GM18502 (cell line): Measurements from ENCODE around the gene GIMAP2.
"Not testable (repeated sequence)": the region's sequence is repeated elsewhere in the genome, so short reads cannot be mapped to it uniquely, and the experiment has no call there.

ENCODE experiments used
- ATAC-seq: cut with Tn5 transposase; IDR thresholded peaks from one replicate; pipeline ENCODE4 v1.9.1; 2021; ENCODE audit warnings: mild to moderate bottlenecking; ENCODE audit not compliant: unreplicated experiment, poor library complexity

The GIMAP2 gene

DNA sequence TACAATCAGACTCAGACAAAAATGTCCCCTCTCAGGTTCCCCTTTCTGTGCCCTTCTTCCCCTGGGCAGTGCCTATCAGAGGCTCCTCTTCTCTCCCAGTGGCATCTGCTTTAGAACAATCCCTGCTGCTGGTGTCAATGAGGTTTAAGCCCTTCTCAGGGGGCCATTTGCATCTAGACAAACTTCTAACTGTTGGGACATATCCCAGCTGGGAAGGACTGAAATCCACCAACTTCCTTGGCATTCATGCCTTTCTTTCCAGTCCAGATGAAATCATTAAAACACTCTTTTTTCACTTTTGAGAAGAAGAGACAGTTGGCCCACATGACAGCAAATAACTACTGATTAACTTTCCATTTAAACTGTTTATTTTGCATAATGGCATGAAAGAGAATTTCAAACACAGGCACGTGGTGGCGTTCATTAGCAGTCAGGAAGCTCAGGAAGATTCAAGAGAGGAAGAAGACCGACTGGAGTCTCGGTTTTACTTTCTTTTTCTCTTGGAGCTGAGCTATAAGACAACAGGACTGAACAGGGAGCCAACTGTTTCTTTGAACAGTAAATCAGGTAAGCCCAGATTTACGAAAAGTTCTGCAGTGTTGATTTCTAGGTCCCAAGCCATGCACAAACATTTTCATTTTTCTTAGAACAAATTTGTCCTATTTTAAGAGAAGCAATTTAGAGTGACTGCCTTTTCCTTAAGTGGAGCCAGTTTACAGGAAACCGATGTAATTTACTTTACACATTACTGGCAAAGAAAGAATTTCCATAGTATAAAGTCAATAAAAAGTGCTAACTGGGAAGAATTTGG is at the start of gene GIMAP2:
Gene GIMAP2 (plus strand): TSS at position 488 of the 811 bp plus-strand sequence. CDS start 1,354 bp downstream, outside the sequence.
- ATAC-seq: peak; percentile 93

DNA sequence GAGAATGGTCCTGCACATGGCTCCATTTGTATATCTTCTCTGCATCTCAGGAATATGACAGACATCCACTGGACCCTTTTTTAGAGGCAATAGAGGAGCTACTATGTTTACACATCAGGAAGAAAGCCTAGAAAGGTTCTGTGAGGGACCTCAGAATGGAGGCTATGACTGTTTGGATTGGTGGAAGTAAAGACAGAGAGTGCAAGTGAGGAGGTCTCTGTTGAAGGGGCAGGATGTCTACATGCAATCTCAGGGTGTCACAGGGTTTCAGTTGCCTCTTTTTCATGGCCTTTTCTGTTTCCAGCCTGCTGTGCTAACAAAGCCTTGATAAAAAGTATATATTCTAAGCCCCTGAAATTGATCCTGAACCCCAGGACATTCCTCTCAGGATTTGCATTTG is 43.7 kb upstream of the GIMAP2 start:
- no peak for ATAC-seq

DNA sequence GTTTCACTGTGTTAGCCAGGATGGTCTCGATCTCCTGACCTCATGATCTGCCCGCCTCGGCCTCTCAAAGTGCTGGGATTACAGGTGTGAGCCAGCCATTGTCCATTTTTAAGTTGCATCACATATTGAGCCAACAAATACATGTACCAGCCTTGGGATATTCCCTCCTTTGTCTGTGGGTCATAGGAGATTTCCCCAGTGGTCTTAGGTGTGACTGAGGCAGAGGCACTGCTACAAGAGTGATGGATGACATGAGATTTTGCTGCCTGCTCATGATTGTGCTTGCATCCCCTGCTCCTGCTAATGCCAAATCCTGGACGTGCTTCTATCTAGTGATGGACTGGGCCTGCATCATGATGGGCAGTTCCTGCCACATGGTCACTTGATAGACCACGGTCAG is 42.6 kb upstream of the GIMAP2 start:
- no peak for ATAC-seq

DNA sequence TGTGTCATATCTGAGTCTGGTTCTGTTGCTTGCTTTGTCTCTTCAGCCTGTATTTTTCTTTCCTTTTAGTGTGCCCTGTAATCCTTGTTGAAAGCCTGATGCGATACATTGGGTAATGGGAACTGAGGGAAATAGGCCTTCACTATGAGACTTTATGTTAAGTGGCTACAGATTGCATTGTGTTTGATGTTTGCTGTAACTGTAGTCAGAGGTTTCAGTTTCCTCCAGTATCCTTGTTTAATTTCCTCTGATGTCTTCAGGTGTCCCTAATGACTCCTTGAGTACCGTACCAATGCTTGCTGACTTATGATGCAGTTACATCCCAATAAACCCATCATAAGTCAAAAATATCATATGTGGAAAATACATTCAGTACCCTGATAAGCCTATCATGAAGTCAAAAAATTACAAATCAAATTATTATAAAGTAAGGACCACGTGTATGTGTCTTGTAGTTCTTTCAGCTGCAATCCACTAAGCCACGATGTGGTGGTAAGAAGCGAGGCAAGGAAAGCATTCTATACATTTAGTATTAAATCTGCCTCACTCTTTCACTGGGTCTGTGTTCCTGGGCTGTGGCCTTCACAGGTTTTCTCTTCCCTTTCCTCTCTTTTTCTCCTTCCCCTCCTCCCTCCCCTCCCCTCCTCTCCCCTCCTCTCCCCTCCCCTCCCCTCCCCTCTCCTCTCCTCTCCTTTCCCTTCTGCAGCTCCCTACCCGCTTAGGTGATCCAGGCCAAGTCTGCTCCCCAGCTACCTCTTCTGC is 40.1 kb upstream of the GIMAP2 start:
- no peak for ATAC-seq

GRCh38 chr7:150648353-150649079 is 37.0 kb upstream of the GIMAP2 start:
- no peak for ATAC-seq

DNA sequence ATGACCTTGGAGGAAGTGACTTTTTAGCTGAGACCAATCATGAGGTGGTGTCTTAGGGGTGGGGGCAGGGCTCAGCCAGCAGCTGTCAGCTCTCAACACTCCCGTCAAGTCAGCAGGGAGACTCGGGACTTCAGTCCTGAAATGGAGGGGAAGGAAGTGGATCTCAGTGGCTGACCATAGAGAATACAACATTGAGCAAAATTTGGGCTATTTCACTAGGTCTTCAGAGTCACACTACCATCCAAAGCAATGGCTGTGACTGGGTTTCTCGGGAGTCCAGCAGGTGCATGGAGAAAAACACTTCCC is 36.5 kb upstream of the GIMAP2 start:
- no peak for ATAC-seq

DNA sequence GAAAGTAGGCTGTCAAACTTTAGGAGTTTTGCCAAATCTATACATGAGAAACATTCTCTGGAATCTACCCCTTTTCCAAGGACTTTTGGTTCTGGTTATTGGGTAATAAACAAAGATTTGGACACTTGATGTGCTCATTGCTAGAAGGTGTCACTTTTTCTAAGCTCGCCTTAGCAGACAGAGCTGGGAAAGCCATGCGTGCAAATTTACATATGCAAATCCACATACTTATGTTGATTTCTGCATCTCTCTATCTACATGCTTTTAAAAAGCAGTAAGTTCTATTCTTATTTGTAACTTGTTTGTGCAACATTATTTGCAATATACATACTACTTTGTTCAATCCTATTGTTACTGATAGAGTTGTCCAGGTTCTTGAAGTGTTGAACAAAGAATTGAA is 30.8 kb upstream of the GIMAP2 start:
- no peak for ATAC-seq

DNA sequence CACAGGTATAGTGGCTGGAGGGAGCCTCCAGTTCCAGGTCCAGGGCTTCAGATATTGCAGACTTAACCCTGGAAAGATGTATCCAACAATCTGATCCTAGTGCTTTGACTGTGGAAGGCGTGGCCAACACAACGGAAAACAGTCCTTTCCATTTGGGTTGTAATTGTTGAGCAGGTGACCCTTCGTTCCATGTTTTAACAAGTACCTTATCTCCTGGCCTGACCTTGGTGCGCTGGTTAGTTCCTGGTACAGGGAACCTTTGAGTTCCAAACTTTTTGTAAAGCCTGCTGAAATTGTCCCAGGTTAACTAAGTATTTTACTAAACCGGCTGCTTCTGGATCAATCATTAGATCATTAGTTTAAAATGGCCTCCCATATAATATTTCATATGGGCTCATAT is 29.5 kb upstream of the GIMAP2 start:
- ATAC-seq: no peak

DNA sequence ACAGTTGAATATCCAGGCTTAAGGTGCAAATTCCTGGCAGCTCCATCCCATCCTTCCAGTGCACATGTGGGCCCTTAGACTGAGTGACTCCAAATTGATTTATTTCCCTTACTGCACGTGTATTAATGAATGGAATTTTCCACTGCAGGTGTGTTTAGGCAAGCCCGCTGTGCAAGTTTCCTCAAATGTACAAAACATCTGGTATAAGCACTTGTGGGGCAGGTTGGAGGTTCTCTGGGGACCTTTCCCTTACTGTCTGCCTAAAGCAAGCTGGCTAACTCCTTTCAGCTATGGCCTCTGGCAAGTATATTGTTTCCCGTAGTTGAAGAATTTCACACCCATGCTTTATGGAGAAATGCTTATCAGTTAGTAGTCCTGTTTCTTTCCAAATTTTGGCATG is 28.0 kb upstream of the GIMAP2 start:
- ATAC-seq: no peak

- no peak for ATAC-seq
Measured at GRCh38 chr7:150660939-150661613, 24.4 kb upstream of the GIMAP2 start.

- ATAC-seq: not testable (repeated sequence)
Measured at GRCh38 chr7:150662821-150663220, 22.7 kb upstream of the GIMAP2 start.

- peak; percentile 32 for ATAC-seq
Measured at GRCh38 chr7:150663802-150664494, 21.6 kb upstream of the GIMAP2 start.

- no peak for ATAC-seq
Measured at GRCh38 chr7:150665089-150665748, 20.3 kb upstream of the GIMAP2 start.

DNA sequence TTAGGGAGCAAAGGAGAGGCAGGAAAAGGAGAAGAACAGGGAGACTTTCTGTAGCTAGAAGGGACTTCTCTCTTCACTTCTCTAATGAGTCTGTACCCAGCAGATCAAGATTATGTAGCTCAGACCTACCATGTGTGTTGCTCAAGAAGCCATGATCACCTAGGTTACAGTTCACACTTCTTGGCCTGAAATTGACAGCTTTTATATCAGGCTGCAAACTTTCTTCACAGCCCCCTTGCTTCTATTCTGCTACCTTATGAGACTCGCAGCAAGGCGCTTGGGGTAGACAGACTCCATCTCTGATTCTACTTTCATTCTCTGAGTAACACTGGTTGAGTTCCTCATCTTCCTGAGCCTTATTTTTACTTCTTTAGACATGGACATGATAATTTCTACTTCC is 19.6 kb upstream of the GIMAP2 start:
- ATAC-seq: no peak

- no peak for ATAC-seq
Measured at GRCh38 chr7:150666412-150666811, 19.1 kb upstream of the GIMAP2 start.

- ATAC-seq: peak; percentile 77
Measured at GRCh38 chr7:150668472-150668911, 17.0 kb upstream of the GIMAP2 start.

DNA sequence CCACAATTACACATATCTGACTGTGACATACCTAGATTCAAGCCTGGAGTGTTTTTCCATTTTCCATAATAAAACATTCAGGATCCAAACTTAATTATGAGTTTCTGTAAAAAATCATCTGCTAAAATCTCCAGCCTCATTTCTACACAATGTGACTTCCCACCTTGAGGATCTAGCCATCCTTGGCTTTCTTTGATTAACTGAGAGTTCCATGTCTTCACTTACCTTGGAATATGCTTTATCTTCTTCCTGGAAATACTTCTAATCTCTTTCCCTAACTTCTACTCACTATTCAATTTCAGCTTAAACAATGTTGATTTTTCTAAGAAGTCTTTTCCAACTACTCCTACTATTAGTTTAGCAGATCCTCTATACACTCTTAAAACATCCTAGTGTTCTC is 16.5 kb upstream of the GIMAP2 start:
- no peak for ATAC-seq

DNA sequence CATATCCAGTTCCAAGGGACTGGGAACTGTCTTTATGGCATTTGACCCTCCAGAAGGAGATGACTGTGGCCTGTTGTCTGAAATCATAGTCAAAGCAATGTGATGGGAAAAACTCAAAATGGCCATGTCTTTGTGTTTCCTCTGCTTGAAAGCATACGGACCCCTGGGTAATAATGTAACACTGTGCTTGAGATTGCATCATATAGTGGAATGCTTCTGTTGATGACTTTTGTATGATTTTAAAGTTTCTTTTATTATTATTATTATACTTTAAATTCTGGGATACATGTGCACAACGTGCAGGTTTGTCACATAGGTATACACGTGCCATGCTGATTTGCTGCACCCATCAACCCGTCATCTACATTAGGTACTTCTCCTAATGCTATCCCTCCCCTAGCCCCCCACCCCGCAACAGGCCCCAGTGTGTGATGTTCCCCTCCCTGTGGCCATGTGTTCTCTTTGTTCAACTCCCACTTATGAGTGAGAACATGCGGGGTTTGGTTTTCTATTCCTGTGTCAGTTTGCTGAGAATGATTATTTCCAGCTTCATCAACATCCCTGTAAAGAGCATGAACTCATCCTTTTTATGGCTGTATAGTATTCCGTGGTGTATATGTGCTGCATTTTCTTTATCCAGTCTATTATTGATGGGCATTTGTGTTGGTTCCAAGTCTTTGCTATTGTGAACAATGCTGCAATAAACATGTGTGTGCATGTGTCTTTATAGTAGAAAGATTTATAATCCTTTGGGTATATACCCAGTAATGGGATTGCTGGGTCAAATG is 13.5 kb upstream of the GIMAP2 start:
- not testable (repeated sequence) for ATAC-seq

- no peak for ATAC-seq
Measured at GRCh38 chr7:150675714-150676113, 9.8 kb upstream of the GIMAP2 start.
